PFSK-1 (cell line): ENCODE data around the gene KIF11.

ENCODE experiments used
- FOXP2 ChIP-seq: optimal IDR thresholded peaks from 2 replicates; pipeline ENCODE3; 2011; ENCODE audit warnings: borderline replicate concordance, control low read depth, inconsistent platforms; ENCODE audit not compliant: insufficient read depth; ENCODE audit errors: extremely low read length, extremely low read depth
- POLR2AphosphoS5 ChIP-seq: IDR thresholded peaks from 2 replicates; pipeline ENCODE4 v1.6.1; 2012; ENCODE audit warnings: low read depth, mild to moderate bottlenecking, control low read depth, low read length, moderate library complexity
- SIN3A ChIP-seq: IDR thresholded peaks from 2 replicates; pipeline ENCODE4 v1.6.1; 2012; ENCODE audit warnings: mild to moderate bottlenecking, low read length, moderate library complexity, borderline replicate concordance; ENCODE audit not compliant: insufficient read depth
- TAF1 ChIP-seq: IDR thresholded peaks from 2 replicates; pipeline ENCODE4 v1.6.1; 2012; ENCODE audit warnings: low read length, control low read depth, borderline replicate concordance; ENCODE audit not compliant: insufficient read depth
- TF ChIP-seq, protein P1 (sequence below), 2 experiments: IDR thresholded peaks; 2 replicates each; pipeline versions ENCODE4 v1.6.1 to v1.8.0; 2011 to 2012; ENCODE audit warnings: low read depth in 2 of 2, low read length in 2 of 2, control low read depth in 1 of 2, inconsistent platforms in 1 of 2, mild to moderate bottlenecking in 1 of 2, moderate library complexity in 1 of 2; ENCODE audit not compliant: insufficient read depth in 1 of 2

Gene KIF11

DNA sequence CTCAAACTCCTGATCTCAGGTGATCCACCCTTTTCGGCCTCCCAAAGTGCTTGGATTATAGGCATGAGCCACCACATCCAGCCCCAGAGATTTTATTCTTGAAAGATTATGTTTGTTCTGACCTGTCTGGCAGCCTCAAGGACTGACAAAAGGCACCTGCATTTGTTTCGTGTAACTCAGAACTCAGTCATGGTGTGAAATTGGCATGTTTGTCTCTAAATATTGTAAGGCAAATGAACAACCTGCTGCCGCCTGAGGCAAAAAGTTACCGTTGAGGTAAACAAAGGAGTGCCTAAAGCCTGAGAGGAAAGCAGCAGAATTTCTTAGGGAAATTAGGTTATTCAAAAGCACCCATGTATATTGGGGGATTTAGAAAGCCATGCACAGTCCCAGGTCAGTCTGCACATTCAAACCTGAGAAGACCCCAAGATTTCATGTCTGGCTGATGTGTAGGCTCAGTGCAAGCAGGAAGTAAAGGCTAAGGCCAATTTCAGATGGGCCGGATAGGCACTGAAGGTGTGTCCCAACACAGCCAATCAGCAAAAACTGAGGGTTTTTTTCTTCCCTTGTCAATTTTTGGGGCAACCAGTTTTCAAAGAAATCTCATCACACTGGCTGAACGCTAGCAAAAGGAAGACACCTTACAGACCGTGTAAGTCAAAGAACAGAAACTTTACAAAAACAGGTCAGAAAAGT is 63.5 kb downstream of the KIF11 start:
- TF ChIP-seq TAF1 (no peak), POLR2AphosphoS5 (no peak; the same call in 1 of the 2 replicates), SIN3A (no peak), FOXP2 (no peak)
- TF ChIP-seq, protein P1, sequence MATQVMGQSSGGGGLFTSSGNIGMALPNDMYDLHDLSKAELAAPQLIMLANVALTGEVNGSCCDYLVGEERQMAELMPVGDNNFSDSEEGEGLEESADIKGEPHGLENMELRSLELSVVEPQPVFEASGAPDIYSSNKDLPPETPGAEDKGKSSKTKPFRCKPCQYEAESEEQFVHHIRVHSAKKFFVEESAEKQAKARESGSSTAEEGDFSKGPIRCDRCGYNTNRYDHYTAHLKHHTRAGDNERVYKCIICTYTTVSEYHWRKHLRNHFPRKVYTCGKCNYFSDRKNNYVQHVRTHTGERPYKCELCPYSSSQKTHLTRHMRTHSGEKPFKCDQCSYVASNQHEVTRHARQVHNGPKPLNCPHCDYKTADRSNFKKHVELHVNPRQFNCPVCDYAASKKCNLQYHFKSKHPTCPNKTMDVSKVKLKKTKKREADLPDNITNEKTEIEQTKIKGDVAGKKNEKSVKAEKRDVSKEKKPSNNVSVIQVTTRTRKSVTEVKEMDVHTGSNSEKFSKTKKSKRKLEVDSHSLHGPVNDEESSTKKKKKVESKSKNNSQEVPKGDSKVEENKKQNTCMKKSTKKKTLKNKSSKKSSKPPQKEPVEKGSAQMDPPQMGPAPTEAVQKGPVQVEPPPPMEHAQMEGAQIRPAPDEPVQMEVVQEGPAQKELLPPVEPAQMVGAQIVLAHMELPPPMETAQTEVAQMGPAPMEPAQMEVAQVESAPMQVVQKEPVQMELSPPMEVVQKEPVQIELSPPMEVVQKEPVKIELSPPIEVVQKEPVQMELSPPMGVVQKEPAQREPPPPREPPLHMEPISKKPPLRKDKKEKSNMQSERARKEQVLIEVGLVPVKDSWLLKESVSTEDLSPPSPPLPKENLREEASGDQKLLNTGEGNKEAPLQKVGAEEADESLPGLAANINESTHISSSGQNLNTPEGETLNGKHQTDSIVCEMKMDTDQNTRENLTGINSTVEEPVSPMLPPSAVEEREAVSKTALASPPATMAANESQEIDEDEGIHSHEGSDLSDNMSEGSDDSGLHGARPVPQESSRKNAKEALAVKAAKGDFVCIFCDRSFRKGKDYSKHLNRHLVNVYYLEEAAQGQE (IDR thresholded peaks at IDR 0.05; ENCODE audit: insufficient read depth in 1 of 2, low read depth in 2 of 2, low read length in 2 of 2) = no peak

DNA sequence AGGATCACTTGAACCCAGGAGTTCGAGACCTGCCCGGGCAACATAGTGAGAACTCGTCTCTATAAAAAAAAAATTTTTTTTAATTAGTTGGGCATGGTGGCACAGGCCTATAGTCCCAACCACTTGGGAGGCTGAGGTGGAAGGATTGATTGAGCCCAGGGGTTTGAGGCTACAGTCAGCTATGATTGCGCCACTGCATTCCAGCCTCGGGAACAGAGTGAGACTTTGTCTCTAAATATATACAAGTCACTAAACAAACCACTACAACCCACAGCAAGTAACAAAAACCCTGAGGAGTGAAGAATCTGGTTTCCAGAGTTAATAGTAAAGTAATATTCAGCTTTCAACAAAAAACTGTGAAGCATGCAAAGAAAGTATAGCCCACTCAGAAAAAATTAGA is 64.1 kb downstream of the KIF11 start:
- TF ChIP-seq TAF1 (no peak), POLR2AphosphoS5 (no peak; the same call in 1 of the 2 replicates), SIN3A (no peak), FOXP2 (no peak)
- TF ChIP-seq, protein P1 (IDR thresholded peaks at IDR 0.05; ENCODE audit: insufficient read depth in 1 of 2, low read depth in 2 of 2, low read length in 2 of 2) = no peak

DNA sequence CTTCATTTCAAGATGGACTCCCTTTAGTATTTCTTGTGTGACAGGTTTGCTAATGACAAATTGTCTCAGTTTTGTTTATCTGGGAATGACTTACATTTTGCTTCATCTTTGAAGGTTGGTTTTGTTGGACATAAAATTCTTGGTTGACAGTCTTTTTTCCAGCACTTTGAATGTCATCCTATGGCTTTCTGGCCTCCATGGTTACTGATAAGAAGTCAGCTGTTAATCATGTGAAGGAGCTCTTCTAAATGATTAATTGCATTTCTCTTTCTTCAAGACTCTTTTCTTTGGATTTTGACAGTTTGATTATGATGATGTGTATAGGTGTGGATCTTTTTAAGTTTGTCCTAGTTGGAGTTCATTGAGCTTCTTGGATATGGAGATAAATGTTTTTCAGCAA is 69.9 kb downstream of the KIF11 start:
- TF ChIP-seq, protein P1 (IDR thresholded peaks at IDR 0.05; ENCODE audit: insufficient read depth in 1 of 2, low read depth in 2 of 2, low read length in 2 of 2) = no peak
- TF ChIP-seq SIN3A (no peak), POLR2AphosphoS5 (no peak), FOXP2 (no peak), TAF1 (no peak)

DNA sequence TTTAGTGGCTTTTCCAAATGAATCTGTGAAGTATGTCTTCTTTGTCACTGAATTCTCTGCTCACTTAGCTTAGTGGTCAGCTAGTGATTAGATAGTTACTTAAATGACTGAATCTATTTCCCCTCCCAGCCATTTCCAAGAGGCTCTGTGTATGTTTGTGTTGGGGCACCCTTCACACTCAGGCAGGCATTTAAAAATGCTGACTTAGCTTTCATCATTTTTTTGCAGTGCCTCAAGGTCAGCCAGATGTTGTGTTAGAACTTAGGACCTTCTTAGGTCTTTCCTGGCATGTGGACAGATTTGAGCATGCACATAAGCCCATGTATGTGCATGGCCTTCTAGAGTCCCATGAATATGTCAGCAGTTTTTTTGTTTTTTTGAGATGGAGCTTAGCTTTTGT is 71.4 kb downstream of the KIF11 start:
- TF ChIP-seq POLR2AphosphoS5 (no peak), SIN3A (no peak), TAF1 (no peak), FOXP2 (no peak)
- TF ChIP-seq, protein P1 (IDR thresholded peaks at IDR 0.05; ENCODE audit: insufficient read depth in 1 of 2, low read depth in 2 of 2, low read length in 2 of 2) = no peak
